ENCODE measurements around the gene TMEM250. TPM values are rescaled to one million over a fixed set of nuclear protein-coding genes. Genes with fewer than 3 reads are reported as not detected.

TMEM250 gene
- total RNA-seq, 1 experiment from 2014 or later = 34.0 TPM

GRCh38 chr9:136136127-136136925 is 17.7 kb upstream of the TMEM250 start:
- ChIA-PET CTCF (no interaction called here), POLR2A (no interaction called here)
- BruUV-seq (replicated peaks) = no TSS peak
- no peaks in the 10 kb centered on the region for H3K27me3 ChIP-seq (ENCODE audit: control insufficient read depth, insufficient read depth, low read length)
- in situ Hi-C loops (cut with HindIII; ENCODE audit: low pct_unique_long_range_greater_than_20kb, low sequenced_read_pairs) (no loop called here), intact Hi-C loops (cut with micrococcal nuclease; ENCODE audit: unreplicated experiment) (no loop called here)
- H3K9me3 ChIP-seq (ENCODE audit: control insufficient read depth, insufficient read depth, low read depth, low read length) = no peaks in the 10 kb centered on the region
- H3K27ac ChIP-seq (ENCODE audit: low read length) = no peak overlapping the region
- no peak for TF ChIP-seq REST (IDR thresholded peaks at IDR 0.05; ENCODE audit: insufficient read depth in 1 of 2, low read depth in 2 of 2, low read length in 1 of 2)
- TF ChIP-seq SIN3A (IDR thresholded peaks at IDR 0.05; ENCODE audit: borderline replicate concordance, insufficient read depth, low read depth, low read length) = no peak
- TF ChIP-seq POLR2AphosphoS5 (IDR thresholded peaks at IDR 0.05; ENCODE audit: low read depth, low read length) = no peak
- TF ChIP-seq CTCF (IDR thresholded peaks at IDR 0.05) = no peak
- no peak for TF ChIP-seq TCF7L2 (IDR thresholded peaks at IDR 0.05; ENCODE audit: low read depth, low read length)
- ATAC-seq (no peak), DNase-seq (ENCODE audit: low read depth, low spot score) (no peak)
- peaks cover 4% of the 10 kb centered on the region for H3K4me1 ChIP-seq (ENCODE audit: control insufficient read depth, insufficient read depth, low read length)
- H3K36me3 ChIP-seq (ENCODE audit: control insufficient read depth, insufficient read depth, low read length) = no peaks in the 10 kb centered on the region
- H3K4me3 ChIP-seq (ENCODE audit: low read depth in 2 of 2, low read length in 2 of 2) = no peak overlapping the region

GRCh38 chr9:136135326-136136126 is 16.9 kb upstream of the TMEM250 start:
- Histone ChIP-seq H3K4me1 (ENCODE audit: control insufficient read depth, insufficient read depth, low read length) (peaks cover 4% of the 10 kb centered on the region), H3K9me3 (ENCODE audit: control insufficient read depth, insufficient read depth, low read depth, low read length) (no peaks in the 10 kb centered on the region), H3K4me3 (ENCODE audit: low read depth in 2 of 2, low read length in 2 of 2) (no peak overlapping the region), H3K27ac (ENCODE audit: low read length) (no peak overlapping the region), H3K36me3 (ENCODE audit: control insufficient read depth, insufficient read depth, low read length) (no peaks in the 10 kb centered on the region), H3K27me3 (ENCODE audit: control insufficient read depth, insufficient read depth, low read length) (no peaks in the 10 kb centered on the region)
- in situ Hi-C loops (cut with HindIII; ENCODE audit: low pct_unique_long_range_greater_than_20kb, low sequenced_read_pairs) (no loop called here), intact Hi-C loops (cut with micrococcal nuclease; ENCODE audit: unreplicated experiment) (no loop called here)
- BruUV-seq (replicated peaks) = no TSS peak
- ATAC-seq (no peak), DNase-seq (ENCODE audit: low read depth, low spot score) (no peak)
- CTCF ChIA-PET = no interaction called here
- POLR2A ChIA-PET = no interaction called here
- TF ChIP-seq REST (IDR thresholded peaks at IDR 0.05; ENCODE audit: insufficient read depth in 1 of 2, low read depth in 2 of 2, low read length in 1 of 2) (no peak), POLR2AphosphoS5 (IDR thresholded peaks at IDR 0.05; ENCODE audit: low read depth, low read length) (no peak), TCF7L2 (IDR thresholded peaks at IDR 0.05; ENCODE audit: low read depth, low read length) (no peak), SIN3A (IDR thresholded peaks at IDR 0.05; ENCODE audit: borderline replicate concordance, insufficient read depth, low read depth, low read length) (no peak)

All from Panc1 (cell line).